H1 (cell line): ENCODE results near the gene DPEP3. TPM values are rescaled to one million over a fixed set of nuclear protein-coding genes. Genes with fewer than 3 reads are reported as not detected.

Experiments
- CTBP2 ChIP-seq: IDR thresholded peaks from 2 replicates; pipeline ENCODE4 v1.7.0; 2011; ENCODE audit warnings: borderline replicate concordance, mild to moderate bottlenecking, moderate library complexity, mixed read lengths, low read length; ENCODE audit not compliant: insufficient read depth, insufficient read length
- E2F6 ChIP-seq: IDR thresholded peaks from 2 replicates; pipeline ENCODE4 v1.6.1; 2012; ENCODE audit warnings: inconsistent platforms
- JUND ChIP-seq: IDR thresholded peaks from 2 replicates; pipeline ENCODE4 v1.6.1; 2011; ENCODE audit warnings: mild to moderate bottlenecking, improper control_type of control experiment, low read length
- MAX ChIP-seq: IDR thresholded peaks from 2 replicates; pipeline ENCODE4 v1.6.1; 2012; ENCODE audit warnings: inconsistent platforms
- POLR2AphosphoS5 ChIP-seq: IDR thresholded peaks from 2 replicates; pipeline ENCODE4 v1.6.1; 2011; ENCODE audit warnings: low read depth, low read length
- RXRA ChIP-seq: IDR thresholded peaks from 2 replicates; pipeline ENCODE4 v1.6.1; 2011; ENCODE audit warnings: low read depth, mild to moderate bottlenecking, low read length, moderate library complexity; ENCODE audit not compliant: insufficient read depth
- SRF ChIP-seq: IDR thresholded peaks from 2 replicates; pipeline ENCODE4 v1.6.1; 2011; ENCODE audit warnings: mild to moderate bottlenecking, low read depth, low read length, moderate library complexity
- polyA plus RNA-seq, 7 experiments: library from polyadenylated mRNA; depleted of rRNA in 3 of 7; stranded (reverse) in 5 of 7; unstranded in 2 of 7; fragments of >200 nt in 5 of 7; fragments of 200-250 nt in 2 of 7; gene quantifications; 1 replicate in 5 of 7; 2 replicates in 1 of 7; 4 replicates in 1 of 7; pipeline versions ENCODE4 v1.2.1 to v1.2.3, GENCODE V29; 2011 to 2013; ENCODE audit warnings: missing spikeins in 2 of 7, mixed read lengths in 2 of 7
- total RNA-seq: library from RNA; stranded (reverse); fragmentation: NEBNext Ultra II Directional; extraction: Animal tissue kit (Norgen Biotek cat#: 25700); gene quantifications from 2 replicates; pipeline ENCODE4 v1.2.1, GENCODE V29; 2021
- TF ChIP-seq, protein P1 (sequence below): fragments of 300-600 bp; sonication (generic); IDR thresholded peaks from 2 replicates; pipeline ENCODE4 v1.7.1; 2012; ENCODE audit warnings: low read length, moderate library complexity, mild to moderate bottlenecking, inconsistent platforms; ENCODE audit not compliant: insufficient replicate concordance

DPEP3 gene
- total and polyA plus RNA-seq, 2 of the 8 experiments (the other 6 are each of a cell fraction or from before 2014, with no cell fraction given), result 6.5 to 9.9 TPM

- TF ChIP-seq E2F6 (no peak), CTBP2 (no peak), JUND (no peak), POLR2AphosphoS5 (peak; percentile 40; the same call in 1 of the 2 replicates), MAX (peak; percentile 58; the same call in 1 of the 2 replicates), SRF (no peak), RXRA (no peak)
- TF ChIP-seq, protein P1, sequence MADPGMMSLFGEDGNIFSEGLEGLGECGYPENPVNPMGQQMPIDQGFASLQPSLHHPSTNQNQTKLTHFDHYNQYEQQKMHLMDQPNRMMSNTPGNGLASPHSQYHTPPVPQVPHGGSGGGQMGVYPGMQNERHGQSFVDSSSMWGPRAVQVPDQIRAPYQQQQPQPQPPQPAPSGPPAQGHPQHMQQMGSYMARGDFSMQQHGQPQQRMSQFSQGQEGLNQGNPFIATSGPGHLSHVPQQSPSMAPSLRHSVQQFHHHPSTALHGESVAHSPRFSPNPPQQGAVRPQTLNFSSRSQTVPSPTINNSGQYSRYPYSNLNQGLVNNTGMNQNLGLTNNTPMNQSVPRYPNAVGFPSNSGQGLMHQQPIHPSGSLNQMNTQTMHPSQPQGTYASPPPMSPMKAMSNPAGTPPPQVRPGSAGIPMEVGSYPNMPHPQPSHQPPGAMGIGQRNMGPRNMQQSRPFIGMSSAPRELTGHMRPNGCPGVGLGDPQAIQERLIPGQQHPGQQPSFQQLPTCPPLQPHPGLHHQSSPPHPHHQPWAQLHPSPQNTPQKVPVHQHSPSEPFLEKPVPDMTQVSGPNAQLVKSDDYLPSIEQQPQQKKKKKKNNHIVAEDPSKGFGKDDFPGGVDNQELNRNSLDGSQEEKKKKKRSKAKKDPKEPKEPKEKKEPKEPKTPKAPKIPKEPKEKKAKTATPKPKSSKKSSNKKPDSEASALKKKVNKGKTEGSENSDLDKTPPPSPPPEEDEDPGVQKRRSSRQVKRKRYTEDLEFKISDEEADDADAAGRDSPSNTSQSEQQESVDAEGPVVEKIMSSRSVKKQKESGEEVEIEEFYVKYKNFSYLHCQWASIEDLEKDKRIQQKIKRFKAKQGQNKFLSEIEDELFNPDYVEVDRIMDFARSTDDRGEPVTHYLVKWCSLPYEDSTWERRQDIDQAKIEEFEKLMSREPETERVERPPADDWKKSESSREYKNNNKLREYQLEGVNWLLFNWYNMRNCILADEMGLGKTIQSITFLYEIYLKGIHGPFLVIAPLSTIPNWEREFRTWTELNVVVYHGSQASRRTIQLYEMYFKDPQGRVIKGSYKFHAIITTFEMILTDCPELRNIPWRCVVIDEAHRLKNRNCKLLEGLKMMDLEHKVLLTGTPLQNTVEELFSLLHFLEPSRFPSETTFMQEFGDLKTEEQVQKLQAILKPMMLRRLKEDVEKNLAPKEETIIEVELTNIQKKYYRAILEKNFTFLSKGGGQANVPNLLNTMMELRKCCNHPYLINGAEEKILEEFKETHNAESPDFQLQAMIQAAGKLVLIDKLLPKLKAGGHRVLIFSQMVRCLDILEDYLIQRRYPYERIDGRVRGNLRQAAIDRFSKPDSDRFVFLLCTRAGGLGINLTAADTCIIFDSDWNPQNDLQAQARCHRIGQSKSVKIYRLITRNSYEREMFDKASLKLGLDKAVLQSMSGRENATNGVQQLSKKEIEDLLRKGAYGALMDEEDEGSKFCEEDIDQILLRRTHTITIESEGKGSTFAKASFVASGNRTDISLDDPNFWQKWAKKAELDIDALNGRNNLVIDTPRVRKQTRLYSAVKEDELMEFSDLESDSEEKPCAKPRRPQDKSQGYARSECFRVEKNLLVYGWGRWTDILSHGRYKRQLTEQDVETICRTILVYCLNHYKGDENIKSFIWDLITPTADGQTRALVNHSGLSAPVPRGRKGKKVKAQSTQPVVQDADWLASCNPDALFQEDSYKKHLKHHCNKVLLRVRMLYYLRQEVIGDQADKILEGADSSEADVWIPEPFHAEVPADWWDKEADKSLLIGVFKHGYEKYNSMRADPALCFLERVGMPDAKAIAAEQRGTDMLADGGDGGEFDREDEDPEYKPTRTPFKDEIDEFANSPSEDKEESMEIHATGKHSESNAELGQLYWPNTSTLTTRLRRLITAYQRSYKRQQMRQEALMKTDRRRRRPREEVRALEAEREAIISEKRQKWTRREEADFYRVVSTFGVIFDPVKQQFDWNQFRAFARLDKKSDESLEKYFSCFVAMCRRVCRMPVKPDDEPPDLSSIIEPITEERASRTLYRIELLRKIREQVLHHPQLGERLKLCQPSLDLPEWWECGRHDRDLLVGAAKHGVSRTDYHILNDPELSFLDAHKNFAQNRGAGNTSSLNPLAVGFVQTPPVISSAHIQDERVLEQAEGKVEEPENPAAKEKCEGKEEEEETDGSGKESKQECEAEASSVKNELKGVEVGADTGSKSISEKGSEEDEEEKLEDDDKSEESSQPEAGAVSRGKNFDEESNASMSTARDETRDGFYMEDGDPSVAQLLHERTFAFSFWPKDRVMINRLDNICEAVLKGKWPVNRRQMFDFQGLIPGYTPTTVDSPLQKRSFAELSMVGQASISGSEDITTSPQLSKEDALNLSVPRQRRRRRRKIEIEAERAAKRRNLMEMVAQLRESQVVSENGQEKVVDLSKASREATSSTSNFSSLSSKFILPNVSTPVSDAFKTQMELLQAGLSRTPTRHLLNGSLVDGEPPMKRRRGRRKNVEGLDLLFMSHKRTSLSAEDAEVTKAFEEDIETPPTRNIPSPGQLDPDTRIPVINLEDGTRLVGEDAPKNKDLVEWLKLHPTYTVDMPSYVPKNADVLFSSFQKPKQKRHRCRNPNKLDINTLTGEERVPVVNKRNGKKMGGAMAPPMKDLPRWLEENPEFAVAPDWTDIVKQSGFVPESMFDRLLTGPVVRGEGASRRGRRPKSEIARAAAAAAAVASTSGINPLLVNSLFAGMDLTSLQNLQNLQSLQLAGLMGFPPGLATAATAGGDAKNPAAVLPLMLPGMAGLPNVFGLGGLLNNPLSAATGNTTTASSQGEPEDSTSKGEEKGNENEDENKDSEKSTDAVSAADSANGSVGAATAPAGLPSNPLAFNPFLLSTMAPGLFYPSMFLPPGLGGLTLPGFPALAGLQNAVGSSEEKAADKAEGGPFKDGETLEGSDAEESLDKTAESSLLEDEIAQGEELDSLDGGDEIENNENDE, result no peak
- TF ChIP-seq, all 59 proteins: peak for 6
These were observed 38.1 kb downstream of the DPEP3 start (continued) for GRCh38 chr16:67942200-67942509.
